ENCODE results near the gene EIF2S3.
A peak's percentile ranks its signal among the peaks of the same experiment; 100 is the strongest.
"Not testable (repeated sequence)": the region's sequence is repeated elsewhere in the genome, so short reads cannot be mapped to it uniquely, and the experiment has no call there.

EIF2S3 gene

GRCh38 chrX:24049643-24050042 is 5.1 kb upstream of the EIF2S3 start:
- DNase-seq (ENCODE audit: low read depth in 2 of 2) = not testable (repeated sequence)

DNA sequence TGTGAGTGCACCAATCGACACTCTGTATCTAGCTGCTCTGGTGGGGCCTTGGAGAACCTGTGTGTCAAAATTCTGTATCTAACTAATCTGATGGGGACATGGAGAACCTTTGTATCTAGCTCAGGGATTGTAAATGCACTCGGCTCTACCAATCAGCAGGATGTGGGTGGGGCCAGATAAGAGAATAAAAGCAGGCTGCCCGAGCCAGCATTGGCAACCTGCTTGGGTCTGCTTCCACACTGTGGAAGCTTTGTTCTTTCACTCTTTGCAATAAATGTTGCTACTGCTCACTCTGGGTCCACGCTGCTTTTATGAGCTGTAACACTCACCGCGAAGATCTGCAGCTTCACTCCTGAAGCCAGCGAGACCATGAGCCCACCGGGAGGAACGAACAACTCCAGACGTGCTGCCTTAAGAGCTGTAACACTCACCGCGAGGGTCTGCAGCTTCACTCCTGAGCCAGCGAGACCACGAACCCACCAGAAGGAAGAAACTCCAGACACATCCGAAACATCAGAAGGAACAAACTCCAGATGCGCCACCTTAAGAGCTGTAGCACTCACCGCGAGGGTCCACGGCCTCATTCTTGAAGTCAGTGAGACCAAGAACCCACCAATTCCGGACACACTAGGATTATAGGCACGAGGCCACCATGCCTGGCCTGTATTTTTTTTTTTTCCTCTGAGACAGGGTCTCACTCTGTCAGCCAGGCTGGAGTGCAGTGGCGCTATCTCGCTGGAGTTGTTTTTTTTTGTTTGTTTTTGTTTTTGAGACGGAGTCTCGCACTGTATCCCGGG is 4.0 kb upstream of the EIF2S3 start:
- DNase-seq (ENCODE audit: low read depth in 2 of 2) = not testable (repeated sequence)

- DNase-seq (ENCODE audit: low read depth in 2 of 2) = no peak
These were observed 244 bp downstream of the EIF2S3 start for GRCh38 chrX:24055043-24055356.

DNA sequence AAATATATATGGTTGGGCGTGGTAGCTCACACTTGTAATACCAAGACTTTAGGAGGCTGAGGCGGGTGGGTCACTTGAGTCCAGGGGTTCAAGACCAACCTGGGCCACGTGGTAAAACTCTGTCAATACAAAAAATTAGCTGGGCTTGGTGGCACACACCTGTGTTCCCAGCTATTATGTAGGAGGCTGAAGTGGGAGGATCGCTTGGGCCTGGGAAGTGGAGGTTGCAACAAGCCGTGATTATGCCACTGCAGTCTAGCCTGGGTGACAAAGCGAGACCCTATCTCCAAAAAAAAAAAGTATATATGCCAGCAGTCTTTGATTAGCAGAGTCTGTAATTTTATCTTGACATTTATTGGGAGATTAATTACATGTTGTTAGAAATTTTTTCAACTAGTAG is 8.7 kb downstream of the EIF2S3 start:
- no peak for DNase-seq (ENCODE audit: low read depth in 2 of 2)

GRCh38 chrX:24069877-24070276 is 15.1 kb downstream of the EIF2S3 start:
- DNase-seq (ENCODE audit: low read depth in 2 of 2) = no peak

GRCh38 chrX:24079411-24079810 is 24.7 kb downstream of the EIF2S3 start:
- DNase-seq (ENCODE audit: low read depth in 2 of 2) = no peak

- DNase-seq (ENCODE audit: low read depth in 2 of 2) = not testable (repeated sequence)
These were observed 25.5 kb downstream of the EIF2S3 start for GRCh38 chrX:24080245-24080644.

GRCh38 chrX:24080704-24081103 is 25.9 kb downstream of the EIF2S3 start:
- DNase-seq (ENCODE audit: low read depth in 2 of 2) = no peak

DNA sequence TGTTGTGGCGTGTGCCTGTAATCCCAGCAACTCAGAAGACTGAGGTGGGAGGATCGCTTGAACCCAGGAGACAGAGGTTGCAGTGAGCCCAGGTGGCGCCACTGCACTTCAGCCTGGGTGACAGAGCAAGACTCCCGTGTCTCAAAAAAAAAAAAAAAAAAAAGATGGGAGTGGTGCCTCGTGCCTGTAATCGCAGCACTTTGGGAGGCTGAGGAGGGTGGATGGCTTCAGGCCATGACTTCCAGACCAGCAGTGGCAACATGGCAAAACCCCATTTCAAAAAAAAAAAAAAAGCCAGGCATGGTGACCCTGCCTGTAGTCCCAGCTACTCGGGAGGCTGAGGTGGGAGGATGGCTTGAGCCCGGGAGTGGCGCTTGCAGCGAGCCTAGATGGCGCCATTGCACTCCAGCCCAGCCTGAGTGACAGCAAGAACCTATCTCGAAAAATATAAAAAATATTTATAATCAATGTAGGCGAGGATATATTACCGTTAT is 27.0 kb downstream of the EIF2S3 start:
- DNase-seq (ENCODE audit: low read depth in 2 of 2) = peak; percentile 1 to 13

DNA sequence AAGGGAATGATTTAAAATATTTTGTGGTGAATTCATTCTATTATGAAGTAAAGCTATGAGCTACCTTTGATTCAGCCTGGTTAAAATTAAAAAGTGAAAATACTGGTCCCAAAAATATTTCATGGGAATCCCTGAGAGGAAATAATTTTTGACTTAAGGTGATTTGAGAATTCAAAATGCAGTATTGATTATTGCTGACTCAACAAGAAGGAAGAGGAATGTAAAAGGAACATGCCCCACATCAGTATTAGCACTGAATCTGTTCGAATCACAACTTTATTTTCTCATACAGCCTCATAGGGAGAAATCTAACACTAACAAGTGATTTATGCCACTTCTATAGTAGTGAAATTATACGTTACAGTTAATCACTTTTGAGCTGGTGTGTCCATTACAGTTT is 27.7 kb downstream of the EIF2S3 start:
- no peak for DNase-seq (ENCODE audit: low read depth in 2 of 2)

GRCh38 chrX:24085101-24085500 is 30.3 kb downstream of the EIF2S3 start:
- no peak for DNase-seq (ENCODE audit: low read depth in 2 of 2)

GRCh38 chrX:24090300-24091200 is 35.8 kb downstream of the EIF2S3 start:
- no peak for DNase-seq (ENCODE audit: low read depth in 2 of 2)

DNA sequence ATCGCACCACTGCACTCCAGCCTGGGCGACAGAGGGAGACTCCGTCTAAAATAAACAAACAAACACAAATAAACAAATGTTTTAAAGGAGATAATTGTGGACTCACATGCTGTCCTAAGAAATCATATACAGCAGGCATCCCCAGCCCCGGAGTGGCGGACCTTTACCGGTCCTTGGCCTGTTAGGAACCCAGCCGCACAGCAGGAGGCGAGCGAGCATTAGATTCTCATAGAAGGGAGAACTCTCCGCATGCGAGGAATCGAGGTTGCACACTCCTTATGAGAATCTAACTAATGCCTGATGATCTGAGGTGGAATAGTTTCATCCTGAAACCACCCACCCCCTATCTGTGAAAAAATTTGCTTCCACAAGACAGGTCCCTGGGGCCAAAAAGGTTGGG is 39.0 kb downstream of the EIF2S3 start:
- no peak for DNase-seq (ENCODE audit: low read depth in 2 of 2)

DNA sequence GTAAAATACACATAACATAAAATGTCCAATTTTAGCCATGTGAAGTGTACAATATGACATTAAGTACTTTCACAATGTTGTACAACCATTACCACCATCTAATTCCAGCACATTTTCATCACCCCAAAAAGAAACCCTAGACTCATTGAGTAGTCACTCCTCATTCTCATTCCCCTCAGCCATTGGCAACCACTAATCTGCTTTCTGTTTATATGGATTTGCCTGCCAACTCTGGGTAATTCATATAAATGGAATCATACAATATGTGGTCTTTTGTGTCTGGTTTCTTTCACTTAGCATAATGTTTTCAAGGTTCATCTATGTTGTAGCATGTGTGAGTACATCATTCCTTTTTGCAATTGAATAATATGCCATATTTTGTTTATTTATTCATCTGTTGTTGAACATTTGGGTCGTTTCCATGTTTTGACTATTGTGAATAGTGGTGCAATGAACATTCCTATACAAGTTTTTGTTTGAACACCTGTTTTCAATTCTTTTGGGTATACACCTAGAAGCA is 43.0 kb downstream of the EIF2S3 start:
- DNase-seq (ENCODE audit: low read depth in 2 of 2) = no peak

DNA sequence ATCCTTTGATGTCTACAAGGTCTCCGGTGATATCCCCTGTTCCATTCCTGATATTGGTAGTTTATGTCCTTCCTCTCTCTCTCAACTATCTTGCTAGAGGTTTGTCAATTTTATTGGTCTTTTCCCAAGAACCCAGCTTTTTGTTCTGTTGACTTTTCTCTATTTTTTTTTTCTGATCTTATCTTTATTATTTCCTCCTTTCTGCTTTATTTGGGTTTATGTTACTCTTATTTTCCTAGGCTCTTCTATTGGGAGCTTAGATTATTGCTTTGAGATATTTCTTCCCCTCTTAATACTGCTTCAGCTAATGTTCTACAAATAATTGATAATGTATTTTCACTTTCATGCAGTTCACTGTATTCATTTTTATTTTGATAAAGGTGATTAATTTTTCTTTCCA is 44.2 kb downstream of the EIF2S3 start:
- no peak for DNase-seq (ENCODE audit: low read depth in 2 of 2)

GRCh38 chrX:24099394-24099793 is 44.6 kb downstream of the EIF2S3 start:
- DNase-seq (ENCODE audit: low read depth in 2 of 2) = no peak

GRCh38 chrX:24100713-24101112 is 46.0 kb downstream of the EIF2S3 start:
- no peak for DNase-seq (ENCODE audit: low read depth in 2 of 2)

- DNase-seq (ENCODE audit: low read depth in 2 of 2) = no peak
These were observed 55.3 kb downstream of the EIF2S3 start for GRCh38 chrX:24110069-24110468.

DNA sequence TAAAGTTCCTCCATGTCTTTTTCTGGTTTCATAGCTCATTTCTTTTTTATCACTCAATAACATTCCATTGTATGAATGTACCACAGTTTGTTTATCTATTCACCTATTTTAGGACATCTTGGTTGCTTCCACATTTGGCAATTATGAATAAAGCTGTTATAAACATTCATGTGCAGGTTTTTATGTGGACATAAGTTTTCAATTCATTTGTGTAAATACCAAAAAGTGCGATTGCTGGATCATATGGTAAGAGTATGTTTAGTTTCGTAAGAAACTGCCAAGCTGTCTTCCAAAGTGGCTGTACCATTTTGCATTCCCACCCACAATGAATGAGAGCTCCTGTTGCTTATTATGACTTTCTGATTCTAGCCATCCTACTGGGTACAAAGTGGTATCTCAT is 58.4 kb downstream of the EIF2S3 start:
- DNase-seq (ENCODE audit: low read depth in 2 of 2) = no peak

GRCh38 chrX:24117258-24117657 is 62.5 kb downstream of the EIF2S3 start:
- DNase-seq (ENCODE audit: low read depth in 2 of 2) = no peak

DNA sequence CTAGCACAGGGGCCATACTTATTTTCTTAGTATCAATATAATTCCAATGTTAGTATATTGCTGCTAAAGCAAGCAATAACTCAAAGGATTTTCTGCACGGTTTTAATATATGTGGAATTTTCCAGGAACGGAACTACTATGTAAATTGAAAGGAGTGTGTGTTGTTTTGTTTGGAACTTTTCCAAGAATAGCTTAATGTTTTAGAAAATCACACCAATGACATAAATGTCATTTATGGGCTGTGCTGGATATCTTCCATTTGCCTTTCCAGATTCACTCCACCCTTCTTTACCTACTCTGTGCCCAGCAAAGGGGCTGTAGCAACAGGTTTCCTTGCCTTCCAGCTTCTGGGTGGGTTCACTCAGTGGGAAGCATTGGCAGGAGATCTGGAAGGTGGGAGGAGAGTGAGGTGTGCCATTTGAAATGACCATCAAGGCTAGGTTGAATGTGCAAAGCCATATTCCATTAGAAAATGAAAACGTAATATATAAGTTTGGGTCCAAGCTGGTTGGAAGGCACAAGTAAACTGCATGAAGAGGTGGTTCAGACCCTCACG is 69.6 kb downstream of the EIF2S3 start:
- DNase-seq (ENCODE audit: low read depth in 2 of 2) = no peak

DNA sequence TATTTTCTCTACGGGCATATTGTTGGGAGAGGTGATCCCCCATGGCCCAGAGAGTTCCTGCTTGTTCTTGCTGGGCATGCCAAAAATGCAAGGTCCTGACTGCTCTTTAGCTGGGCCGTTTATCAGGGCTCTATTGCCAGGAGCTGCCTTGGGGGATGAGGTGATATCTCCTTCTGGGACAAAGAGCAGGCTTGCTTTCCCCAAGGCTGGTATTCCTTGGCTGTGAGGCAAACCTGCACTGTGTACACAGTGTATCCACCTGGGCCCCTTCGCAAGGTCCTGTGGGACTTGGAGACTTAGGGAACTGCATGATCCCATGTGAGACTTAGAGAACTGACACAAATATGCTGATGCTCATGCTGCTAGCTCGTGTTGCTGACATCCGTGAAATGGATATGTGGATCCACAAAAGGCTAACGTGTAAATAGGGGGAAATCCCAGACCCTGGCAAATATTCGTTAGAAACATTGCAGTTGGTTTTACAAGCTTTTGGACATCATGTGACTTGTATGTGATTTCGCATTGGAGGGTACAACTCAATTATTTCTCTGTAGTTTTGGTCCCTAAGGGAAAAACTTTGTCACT is 70.4 kb downstream of the EIF2S3 start:
- no peak for DNase-seq (ENCODE audit: low read depth in 2 of 2)

Data from stimulated activated CD8-positive, alpha-beta memory T cell treated with anti-CD3 and anti-CD28 coated beads, Interleukin-15, amount 100 ng/mL, for 4 hours (primary cell).